ENCODE data around the gene GLA.

Gene GLA

GRCh38 chrX:101397779-101398178 is 9.9 kb downstream of the GLA start:
- DNase-seq (ENCODE audit: low read depth) = no peak

GRCh38 chrX:101395789-101396188 is 11.9 kb downstream of the GLA start:
- DNase-seq (ENCODE audit: low read depth) = no peak

- no peak for DNase-seq (ENCODE audit: low read depth)
Observed at GRCh38 chrX:101394372-101394771, 13.4 kb downstream of the GLA start.

- DNase-seq (ENCODE audit: low read depth) = no peak
Observed at GRCh38 chrX:101393530-101394305, 14.0 kb downstream of the GLA start.

- DNase-seq (ENCODE audit: low read depth) = no peak
Observed at GRCh38 chrX:101391831-101392230, 15.9 kb downstream of the GLA start.

GRCh38 chrX:101390664-101391525 is 16.8 kb downstream of the GLA start, which contains the start of gene RPL36A:
TSS of gene RPL36A (plus strand) at chrX:101391011. CDS start at chrX:101391044, 33 bp downstream.
- DNase-seq (ENCODE audit: low read depth) = peak; percentile 71

GRCh38 chrX:101388604-101389003 is 19.1 kb downstream of the GLA start:
- DNase-seq (ENCODE audit: low read depth) = no peak

GRCh38 chrX:101386542-101386885 is 21.2 kb downstream of the GLA start:
- DNase-seq (ENCODE audit: low read depth) = no peak

- DNase-seq (ENCODE audit: low read depth) = no peak
Observed at GRCh38 chrX:101385795-101386541, 21.8 kb downstream of the GLA start, which contains the start of gene BTK. TSS of gene BTK (minus strand) at chrX:101386191. CDS start at chrX:101375284, 10,907 bp downstream.

- no peak for DNase-seq (ENCODE audit: low read depth)
Observed at GRCh38 chrX:101385026-101385684, 22.6 kb downstream of the GLA start.

- no peak for DNase-seq (ENCODE audit: low read depth)
Observed at GRCh38 chrX:101383679-101384205, 24.0 kb downstream of the GLA start.

GRCh38 chrX:101377547-101377946 is 30.2 kb downstream of the GLA start:
- DNase-seq (ENCODE audit: low read depth) = no peak

- no peak for DNase-seq (ENCODE audit: low read depth)
Observed at GRCh38 chrX:101370888-101371504, 36.7 kb downstream of the GLA start.

GRCh38 chrX:101369687-101370086 is 38.0 kb downstream of the GLA start:
- no peak for DNase-seq (ENCODE audit: low read depth)

GRCh38 chrX:101368800-101369199 is 38.9 kb downstream of the GLA start:
- no peak for DNase-seq (ENCODE audit: low read depth)

GRCh38 chrX:101365301-101365795 is 42.4 kb downstream of the GLA start:
- DNase-seq (ENCODE audit: low read depth) = no peak

GRCh38 chrX:101362757-101363156 is 45.0 kb downstream of the GLA start:
- DNase-seq (ENCODE audit: low read depth) = no peak

- DNase-seq (ENCODE audit: low read depth) = no peak
Observed at GRCh38 chrX:101362116-101362515, 45.6 kb downstream of the GLA start.

- no peak for DNase-seq (ENCODE audit: low read depth)
Observed at GRCh38 chrX:101360390-101360789, 47.3 kb downstream of the GLA start.

- DNase-seq (ENCODE audit: low read depth) = no peak
Observed at GRCh38 chrX:101359966-101360365, 47.8 kb downstream of the GLA start.
